Measurements from ENCODE around the gene HOMER2. TPM values are rescaled to one million over a fixed set of nuclear protein-coding genes. Genes with fewer than 3 reads are reported as not detected.
"Not testable (repeated sequence)": the region's sequence is repeated elsewhere in the genome, so short reads cannot be mapped to it uniquely, and the experiment has no call there.

HOMER2 gene
- total and polyA plus RNA-seq, 2 of the 13 experiments (the other 11 are each of a cell fraction or from before 2014, with no cell fraction given) = 12.9 to 14.1 TPM

- TF ChIP-seq ZNF775 (CRISPR knock-in tag; IDR thresholded peaks at IDR 0.05; ENCODE audit: borderline replicate concordance) (no peak), ZNF879 (CRISPR knock-in tag; IDR thresholded peaks at IDR 0.05) (no peak), CSRNP2 (CRISPR knock-in tag; conservative IDR thresholded peaks at IDR 0.05; ENCODE audit: low read depth) (no peak), ELF3 (CRISPR knock-in tag; IDR thresholded peaks at IDR 0.05) (no peak), CBFB (CRISPR knock-in tag; IDR thresholded peaks at IDR 0.05) (no peak)
- TF ChIP-seq, protein P1, sequence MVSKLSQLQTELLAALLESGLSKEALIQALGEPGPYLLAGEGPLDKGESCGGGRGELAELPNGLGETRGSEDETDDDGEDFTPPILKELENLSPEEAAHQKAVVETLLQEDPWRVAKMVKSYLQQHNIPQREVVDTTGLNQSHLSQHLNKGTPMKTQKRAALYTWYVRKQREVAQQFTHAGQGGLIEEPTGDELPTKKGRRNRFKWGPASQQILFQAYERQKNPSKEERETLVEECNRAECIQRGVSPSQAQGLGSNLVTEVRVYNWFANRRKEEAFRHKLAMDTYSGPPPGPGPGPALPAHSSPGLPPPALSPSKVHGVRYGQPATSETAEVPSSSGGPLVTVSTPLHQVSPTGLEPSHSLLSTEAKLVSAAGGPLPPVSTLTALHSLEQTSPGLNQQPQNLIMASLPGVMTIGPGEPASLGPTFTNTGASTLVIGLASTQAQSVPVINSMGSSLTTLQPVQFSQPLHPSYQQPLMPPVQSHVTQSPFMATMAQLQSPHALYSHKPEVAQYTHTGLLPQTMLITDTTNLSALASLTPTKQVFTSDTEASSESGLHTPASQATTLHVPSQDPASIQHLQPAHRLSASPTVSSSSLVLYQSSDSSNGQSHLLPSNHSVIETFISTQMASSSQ (IDR thresholded peaks at IDR 0.05; ENCODE audit: low read depth) = no peak
- TF ChIP-seq, protein P1 (CRISPR knock-in tag; IDR thresholded peaks at IDR 0.05; ENCODE audit: borderline replicate concordance) = no peak
Observed at GRCh38 chr15:82870727-82871320, 81.7 kb downstream of the HOMER2 start (continued).

DNA sequence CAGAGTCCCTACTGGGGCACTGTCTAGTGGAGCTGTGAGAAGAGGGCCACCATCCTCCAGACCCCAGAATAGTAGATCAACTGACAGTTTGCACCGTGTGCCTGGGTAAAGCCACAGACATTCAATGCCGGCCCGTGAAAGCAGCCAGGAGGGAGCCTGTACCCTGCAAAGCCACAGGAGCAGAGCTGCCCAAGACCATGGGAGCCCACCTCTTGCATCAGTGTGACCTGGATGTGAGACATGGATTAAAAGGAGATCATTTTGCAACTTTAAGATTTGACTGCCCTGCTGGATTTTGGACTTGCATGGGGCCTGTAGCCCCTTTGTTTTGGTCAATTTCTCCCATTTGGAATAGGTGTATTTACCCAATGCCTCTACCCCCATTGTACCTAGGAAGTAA is 86.5 kb downstream of the HOMER2 start:
- H3K9ac ChIP-seq (ENCODE audit: insufficient read depth, low read depth, low read length); ATAC-seq; H3K4me2 ChIP-seq (ENCODE audit: low read depth, low read length); H3K27ac ChIP-seq (ENCODE audit: extremely low read length, insufficient read depth, low read length); H3K27me3 ChIP-seq (ENCODE audit: control insufficient read depth in 1 of 2, insufficient read depth in 2 of 2, low read length in 2 of 2); H3K9me3 ChIP-seq (ENCODE audit: low read length); DNase-seq (ENCODE audit: low spot score); in situ Hi-C loops (cut with HindIII; ENCODE audit: extremely low pct_ligation_motif_present, low pct_unique_long_range_greater_than_20kb); H3K36me3 ChIP-seq (replicated peaks in 1 of 2; ENCODE audit: control insufficient read depth in 1 of 2, insufficient read depth in 2 of 2, low read length in 2 of 2); intact Hi-C loops (cut with micrococcal nuclease; ENCODE audit: unreplicated experiment); POLR2A ChIA-PET; FAIRE-seq; H4K20me1 ChIP-seq (ENCODE audit: insufficient read depth, low read length); H2AFZ ChIP-seq (ENCODE audit: low read length); H3K4me3 ChIP-seq (replicated peaks in 1 of 3; ENCODE audit: insufficient read depth in 1 of 3, low read depth in 2 of 3, low read length in 3 of 3); CTCF ChIA-PET (ENCODE audit: low intra/inter-chr PET ratio, low total read pairs); BruUV-seq (replicated peaks); H3K79me2 ChIP-seq (ENCODE audit: insufficient read depth, low read length): not testable (repeated sequence)
- peaks cover 11% of the 10 kb centered on the region; the same call in 1 of the 2 replicates for H3K4me1 ChIP-seq (ENCODE audit: insufficient read depth, low read length)
- WGBS (ENCODE audit: low lambda C conversion rate) = 50% methylated on average over 1 of the region's 3 CpGs

DNA sequence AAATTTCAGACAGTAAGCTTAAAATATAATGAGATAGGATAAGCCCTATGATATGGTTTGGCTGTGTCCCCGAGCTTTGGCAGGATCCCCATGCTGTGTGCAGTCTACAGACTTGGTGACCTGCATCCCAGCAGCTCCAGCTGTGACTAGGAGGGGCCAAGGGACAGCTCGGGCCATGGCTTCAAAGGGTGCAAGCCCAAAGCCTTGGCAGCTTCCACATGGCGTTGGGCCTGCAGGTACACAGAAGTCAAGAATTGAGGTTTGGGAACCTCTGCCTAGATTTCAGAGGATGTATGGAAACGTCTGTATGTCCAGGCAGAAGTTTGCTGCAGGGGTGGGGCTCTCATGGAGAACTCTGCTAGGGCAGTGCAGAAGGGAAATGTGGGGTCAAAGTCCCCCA is 86.9 kb downstream of the HOMER2 start:
- DNase-seq (ENCODE audit: low spot score); H3K4me1 ChIP-seq (ENCODE audit: insufficient read depth, low read length); H3K27ac ChIP-seq (ENCODE audit: extremely low read length, insufficient read depth, low read length); H3K36me3 ChIP-seq (replicated peaks in 1 of 2; ENCODE audit: control insufficient read depth in 1 of 2, insufficient read depth in 2 of 2, low read length in 2 of 2); H3K9ac ChIP-seq (ENCODE audit: insufficient read depth, low read depth, low read length); H3K9me3 ChIP-seq (ENCODE audit: low read length); H3K4me2 ChIP-seq (ENCODE audit: low read depth, low read length); intact Hi-C loops (cut with micrococcal nuclease; ENCODE audit: unreplicated experiment); H3K4me3 ChIP-seq (replicated peaks in 1 of 3; ENCODE audit: insufficient read depth in 1 of 3, low read depth in 2 of 3, low read length in 3 of 3); H2AFZ ChIP-seq (ENCODE audit: low read length); H3K79me2 ChIP-seq (ENCODE audit: insufficient read depth, low read length); in situ Hi-C loops (cut with HindIII; ENCODE audit: extremely low pct_ligation_motif_present, low pct_unique_long_range_greater_than_20kb); H4K20me1 ChIP-seq (ENCODE audit: insufficient read depth, low read length); ATAC-seq; BruUV-seq (replicated peaks); CTCF ChIA-PET (ENCODE audit: low intra/inter-chr PET ratio, low total read pairs); H3K27me3 ChIP-seq (ENCODE audit: control insufficient read depth in 1 of 2, insufficient read depth in 2 of 2, low read length in 2 of 2); POLR2A ChIA-PET; FAIRE-seq: not testable (repeated sequence)
- WGBS (ENCODE audit: low lambda C conversion rate) = 37% methylated on average over 3 of the region's 4 CpGs
